ENCODE measurements around the gene PTPRN2.
"Not testable (repeated sequence)": the region's sequence is repeated elsewhere in the genome, so short reads cannot be mapped to it uniquely, and the experiment has no call there.

PTPRN2 gene

GRCh38 chr7:157955348-157955999, 632.1 kb downstream of the PTPRN2 start:
- no peak for DNase-seq (ENCODE audit: low read depth in 2 of 2)

- no peak for DNase-seq (ENCODE audit: low read depth in 2 of 2)
Observed at GRCh38 chr7:157954901-157955300, 632.7 kb downstream of the PTPRN2 start.

- DNase-seq (ENCODE audit: low read depth in 2 of 2): no peak
Observed at GRCh38 chr7:157952841-157953645, 634.6 kb downstream of the PTPRN2 start.

GRCh38 chr7:157952050-157952667, 635.5 kb downstream of the PTPRN2 start:
- DNase-seq (ENCODE audit: low read depth in 2 of 2): no peak

GRCh38 chr7:157951300-157952049, 636.1 kb downstream of the PTPRN2 start:
- DNase-seq (ENCODE audit: low read depth in 2 of 2): no peak

GRCh38 chr7:157949711-157950110, 637.9 kb downstream of the PTPRN2 start:
- no peak for DNase-seq (ENCODE audit: low read depth in 2 of 2)

- no peak for DNase-seq (ENCODE audit: low read depth in 2 of 2)
Observed at GRCh38 chr7:157947504-157947903, 640.1 kb downstream of the PTPRN2 start.

GRCh38 chr7:157946398-157947060, 641.1 kb downstream of the PTPRN2 start:
- no peak for DNase-seq (ENCODE audit: low read depth in 2 of 2)

GRCh38 chr7:157945401-157945800, 642.2 kb downstream of the PTPRN2 start:
- no peak for DNase-seq (ENCODE audit: low read depth in 2 of 2)

GRCh38 chr7:157944734-157945291, 642.8 kb downstream of the PTPRN2 start:
- no peak for DNase-seq (ENCODE audit: low read depth in 2 of 2)

GRCh38 chr7:157944051-157944450, 643.6 kb downstream of the PTPRN2 start:
- no peak for DNase-seq (ENCODE audit: low read depth in 2 of 2)

- DNase-seq (ENCODE audit: low read depth in 2 of 2): no peak
Observed at GRCh38 chr7:157943561-157943960, 644.1 kb downstream of the PTPRN2 start.

GRCh38 chr7:157941210-157941609, 646.4 kb downstream of the PTPRN2 start:
- no peak for DNase-seq (ENCODE audit: low read depth in 2 of 2)

GRCh38 chr7:157940497-157940896, 647.1 kb downstream of the PTPRN2 start:
- DNase-seq (ENCODE audit: low read depth in 2 of 2): no peak

GRCh38 chr7:157938211-157938610, 649.4 kb downstream of the PTPRN2 start:
- DNase-seq (ENCODE audit: low read depth in 2 of 2): no peak

GRCh38 chr7:157937406-157937805, 650.2 kb downstream of the PTPRN2 start:
- DNase-seq (ENCODE audit: low read depth in 2 of 2): no peak

- no peak for DNase-seq (ENCODE audit: low read depth in 2 of 2)
Observed at GRCh38 chr7:157936976-157937375, 650.6 kb downstream of the PTPRN2 start.

GRCh38 chr7:157935721-157936120, 651.9 kb downstream of the PTPRN2 start:
- DNase-seq (ENCODE audit: low read depth in 2 of 2): not testable (repeated sequence)

GRCh38 chr7:157933219-157934155, 654.1 kb downstream of the PTPRN2 start:
- not testable (repeated sequence) for DNase-seq (ENCODE audit: low read depth in 2 of 2)
